Coronary artery (tissue), 2 donors: ENCODE measurements around the gene LMO3.

ENCODE experiments used
- DNase-seq: peaks from one replicate; pipeline ENCODE4 v3.0.0-alpha.2; 2017; ENCODE audit warnings: low spot score
- H3K27ac ChIP-seq, 2 donors: fragments of 200-600 bp; sonication (generic); one replicate each; pipeline ENCODE4 v1.5.1; 2016 to 2019
- H3K4me3 ChIP-seq: fragments of 200-600 bp; sonication (generic); 2 replicates; pipeline ENCODE4 v1.5.1; 2016; ENCODE audit warnings: mild to moderate bottlenecking, moderate library complexity
- CTCF ChIP-seq: fragments of 200-600 bp; sonication (generic); IDR thresholded peaks from one replicate; pipeline ENCODE4 v1.5.1; 2019; ENCODE audit warnings: antibody characterized with exemption

The LMO3 gene

DNA sequence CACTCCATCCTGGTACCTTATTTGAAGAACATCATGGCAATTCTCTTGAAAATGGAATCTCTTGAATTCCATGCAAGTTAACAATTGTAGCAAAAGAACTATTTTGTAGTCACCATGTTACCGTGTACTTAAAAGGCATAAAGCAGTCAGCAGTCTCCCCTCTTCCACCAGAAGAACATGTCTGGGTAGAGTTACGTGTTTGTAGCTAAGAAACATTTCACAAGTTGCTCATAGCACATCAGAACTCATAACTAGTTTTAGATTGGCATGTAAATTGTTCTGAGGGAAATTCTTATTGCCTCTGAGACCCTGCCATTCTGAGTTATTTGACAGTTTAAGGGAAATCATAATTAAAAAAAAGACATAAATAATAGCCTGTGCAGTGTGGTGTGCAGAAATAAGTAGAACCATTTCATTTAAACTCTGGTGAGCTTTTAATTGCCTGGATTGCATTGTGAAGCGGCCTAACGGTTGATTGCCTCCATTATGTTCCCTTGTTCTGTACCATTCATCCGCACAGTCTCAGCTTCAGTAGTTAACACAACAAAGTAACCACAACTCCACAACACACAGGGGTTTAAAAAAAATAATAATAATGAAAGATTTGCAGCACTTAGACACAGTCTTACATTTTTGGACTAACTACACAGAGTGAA is 2.6 kb downstream of the LMO3 start:
- Histone ChIP-seq H3K4me3 (peak overlapping the region; percentile 70), H3K27ac (no peak overlapping the region)
- no peak for TF ChIP-seq CTCF
- DNase-seq: no peak

- no peak for TF ChIP-seq CTCF
- H3K27ac ChIP-seq: no peak overlapping the region
- H3K4me3 ChIP-seq: peak overlapping the region; percentile 18
- no peak for DNase-seq
Observed at GRCh38 chr12:16602412-16602811, 3.5 kb downstream of the LMO3 start.

GRCh38 chr12:16600525-16600924 is 5.4 kb downstream of the LMO3 start:
- no peak overlapping the region for H3K4me3 ChIP-seq
- no peak overlapping the region for H3K27ac ChIP-seq

DNA sequence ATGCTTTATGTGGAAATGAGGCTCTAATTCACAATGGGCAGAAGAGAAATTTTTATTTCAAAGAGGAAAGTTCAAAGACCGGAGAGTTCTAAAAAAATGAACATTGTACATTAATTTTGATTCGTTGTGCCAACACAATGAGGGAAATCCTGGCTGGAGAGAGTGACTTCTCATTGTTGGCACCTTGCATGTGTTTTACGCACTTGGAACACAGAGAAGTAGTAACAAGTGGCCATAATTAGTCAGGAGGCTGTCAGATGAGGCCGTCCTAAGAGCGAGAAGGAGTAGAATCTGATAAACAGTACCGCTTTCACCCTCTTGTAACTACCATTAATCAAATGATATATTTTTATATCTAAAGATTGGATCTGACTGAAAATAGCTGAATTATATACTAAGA is 6.9 kb downstream of the LMO3 start:
- H3K27ac ChIP-seq: no peak overlapping the region
- DNase-seq: no peak
- H3K4me3 ChIP-seq: no peak overlapping the region
- no peak for TF ChIP-seq CTCF

More at GRCh38 chr12:16600525-16600924, 5.4 kb downstream of the LMO3 start:
- DNase-seq: no peak
- no peak for TF ChIP-seq CTCF

GRCh38 chr12:16594797-16595196 is 11.2 kb downstream of the LMO3 start:
- DNase-seq: no peak
- Histone ChIP-seq H3K27ac (no peak overlapping the region), H3K4me3 (no peak overlapping the region)
- no peak for TF ChIP-seq CTCF

DNA sequence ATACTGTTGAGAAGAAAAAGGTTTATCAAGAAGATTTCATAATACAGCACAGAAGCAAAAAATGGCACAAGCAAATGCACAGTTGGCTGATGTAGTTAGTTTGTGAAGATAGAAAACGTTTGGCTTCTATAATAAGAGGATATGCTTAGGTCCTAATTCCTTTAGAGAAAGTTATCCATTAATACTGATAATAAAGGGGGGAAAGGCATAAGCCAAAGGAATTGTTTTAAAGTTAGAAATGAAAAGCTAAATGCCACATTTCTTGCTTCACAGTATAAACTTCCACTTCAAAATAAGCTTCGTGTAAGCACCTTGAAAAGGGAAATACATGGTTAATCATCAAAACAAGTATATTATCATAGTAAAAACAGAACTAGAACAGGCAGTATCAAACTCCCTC is 12.4 kb downstream of the LMO3 start:
- no peak overlapping the region for H3K4me3 ChIP-seq
- TF ChIP-seq CTCF: no peak
- no peak overlapping the region for H3K27ac ChIP-seq
- DNase-seq: no peak

GRCh38 chr12:16590645-16591044 is 15.3 kb downstream of the LMO3 start:
- no peak for DNase-seq
- H3K4me3 ChIP-seq: no peak overlapping the region
- no peak overlapping the region for H3K27ac ChIP-seq
- TF ChIP-seq CTCF: no peak
